ENCODE results near the gene MCM8.

DNA sequence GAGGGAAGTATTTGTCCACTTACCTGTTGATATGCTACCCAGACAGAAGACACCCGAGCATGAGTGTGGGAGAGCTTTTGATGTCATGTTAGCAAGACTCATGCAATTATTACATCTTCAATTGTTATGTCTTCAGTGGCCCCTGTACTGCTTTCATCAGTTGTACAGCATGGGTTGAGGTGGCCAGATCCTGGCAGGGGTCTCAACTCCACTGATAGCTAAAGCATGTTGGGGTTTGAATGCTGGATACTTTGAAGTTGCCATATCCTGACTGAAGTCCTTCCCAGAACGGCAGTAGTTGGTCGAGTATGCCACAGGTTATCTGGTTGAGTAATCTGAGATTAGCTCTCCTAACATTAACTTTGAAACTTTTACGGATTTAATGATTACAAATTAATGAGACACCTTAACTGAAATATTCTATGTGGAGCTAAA is 56.7 kb downstream of the MCM8 start:
- TF ChIP-seq EZH2 (IDR thresholded peaks at IDR 0.05; ENCODE audit: low read length, unreplicated experiment) (no peak), EZH2phosphoT487 (IDR thresholded peaks at IDR 0.05; ENCODE audit: borderline replicate concordance, low read length) (no peak)
- TF ChIP-seq, protein P1, sequence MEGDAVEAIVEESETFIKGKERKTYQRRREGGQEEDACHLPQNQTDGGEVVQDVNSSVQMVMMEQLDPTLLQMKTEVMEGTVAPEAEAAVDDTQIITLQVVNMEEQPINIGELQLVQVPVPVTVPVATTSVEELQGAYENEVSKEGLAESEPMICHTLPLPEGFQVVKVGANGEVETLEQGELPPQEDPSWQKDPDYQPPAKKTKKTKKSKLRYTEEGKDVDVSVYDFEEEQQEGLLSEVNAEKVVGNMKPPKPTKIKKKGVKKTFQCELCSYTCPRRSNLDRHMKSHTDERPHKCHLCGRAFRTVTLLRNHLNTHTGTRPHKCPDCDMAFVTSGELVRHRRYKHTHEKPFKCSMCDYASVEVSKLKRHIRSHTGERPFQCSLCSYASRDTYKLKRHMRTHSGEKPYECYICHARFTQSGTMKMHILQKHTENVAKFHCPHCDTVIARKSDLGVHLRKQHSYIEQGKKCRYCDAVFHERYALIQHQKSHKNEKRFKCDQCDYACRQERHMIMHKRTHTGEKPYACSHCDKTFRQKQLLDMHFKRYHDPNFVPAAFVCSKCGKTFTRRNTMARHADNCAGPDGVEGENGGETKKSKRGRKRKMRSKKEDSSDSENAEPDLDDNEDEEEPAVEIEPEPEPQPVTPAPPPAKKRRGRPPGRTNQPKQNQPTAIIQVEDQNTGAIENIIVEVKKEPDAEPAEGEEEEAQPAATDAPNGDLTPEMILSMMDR (conservative IDR thresholded peaks at IDR 0.05; ENCODE audit: low read depth, low read length), result no peak

Data from PC-3 (cell line).